ENCODE results near the gene ULBP3. TPM values are rescaled to one million over a fixed set of nuclear protein-coding genes. Genes with fewer than 3 reads are reported as not detected.
"Not testable (repeated sequence)": the region's sequence is repeated elsewhere in the genome, so short reads cannot be mapped to it uniquely, and the experiment has no call there.

The ULBP3 gene
- total RNA-seq, 2 experiments from 2014 or later: 0.44 TPM; not detected in 1

DNA sequence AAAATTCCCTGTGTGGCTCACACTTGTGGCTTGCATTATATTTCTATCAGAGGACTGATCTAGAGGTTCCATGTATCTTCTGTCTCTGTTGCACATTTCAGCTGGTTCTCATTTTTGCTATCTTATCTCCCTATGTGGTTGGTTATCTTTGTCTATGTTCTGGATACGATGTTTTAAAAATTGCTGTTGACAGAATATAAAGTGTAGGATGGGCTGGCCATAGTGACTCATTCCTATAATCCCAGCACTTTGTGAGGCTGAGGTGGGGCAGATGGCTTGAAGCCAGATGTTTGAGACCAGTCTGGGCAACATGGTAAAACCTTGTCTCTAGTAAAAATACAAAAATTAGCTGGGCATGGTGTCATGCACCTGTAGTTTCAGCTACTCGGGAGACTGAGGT lies 9.9 kb upstream of the ULBP3 start:
- peaks cover 25% of the 10 kb centered on the region for H3K4me1 Mint-ChIP-seq (ENCODE audit: low read depth)
- Histone ChIP-seq H3K36me3 (ENCODE audit: insufficient read depth, low read length) (no peaks in the 10 kb centered on the region), H3K4me3 (ENCODE audit: low read length) (no peak overlapping the region), H3K27ac (ENCODE audit: low read depth in 1 of 2, low read length in 2 of 2) (no peak overlapping the region), H3K9me3 (ENCODE audit: control insufficient read depth in 1 of 2, insufficient read depth in 1 of 2, low read length in 2 of 2) (no peaks in the 10 kb centered on the region), H3K4me1 (ENCODE audit: insufficient read depth, low read length) (peaks cover 13% of the 10 kb centered on the region), H3K27me3 (ENCODE audit: control insufficient read depth in 1 of 2, insufficient read depth in 2 of 2, low read length in 2 of 2) (no peaks in the 10 kb centered on the region)
- H3K9me3 Mint-ChIP-seq: no peaks in the 10 kb centered on the region
- no peaks in the 10 kb centered on the region for H3K36me3 Mint-ChIP-seq (ENCODE audit: low read depth)
- H3K4me3 Mint-ChIP-seq: no peak overlapping the region
- peaks cover 36% of the 10 kb centered on the region for H3K27me3 Mint-ChIP-seq
- ChIA-PET CTCF (interaction anchor here (2.6 kb wide), 1 partner anchor 736 kb away, joined by 11 read pairs; no protein-coding TSS in a partner anchor), POLR2A (interaction anchor here (1.6 kb wide), 1 partner anchor 23 kb away, joined by 3 read pairs; no protein-coding TSS in a partner anchor)
- H3K27ac Mint-ChIP-seq: no peak overlapping the region
- no peak for DNase-seq
- intact Hi-C loops (cut with DNase I, micrococcal nuclease): no loop called here
- TF ChIP-seq, protein P1, sequence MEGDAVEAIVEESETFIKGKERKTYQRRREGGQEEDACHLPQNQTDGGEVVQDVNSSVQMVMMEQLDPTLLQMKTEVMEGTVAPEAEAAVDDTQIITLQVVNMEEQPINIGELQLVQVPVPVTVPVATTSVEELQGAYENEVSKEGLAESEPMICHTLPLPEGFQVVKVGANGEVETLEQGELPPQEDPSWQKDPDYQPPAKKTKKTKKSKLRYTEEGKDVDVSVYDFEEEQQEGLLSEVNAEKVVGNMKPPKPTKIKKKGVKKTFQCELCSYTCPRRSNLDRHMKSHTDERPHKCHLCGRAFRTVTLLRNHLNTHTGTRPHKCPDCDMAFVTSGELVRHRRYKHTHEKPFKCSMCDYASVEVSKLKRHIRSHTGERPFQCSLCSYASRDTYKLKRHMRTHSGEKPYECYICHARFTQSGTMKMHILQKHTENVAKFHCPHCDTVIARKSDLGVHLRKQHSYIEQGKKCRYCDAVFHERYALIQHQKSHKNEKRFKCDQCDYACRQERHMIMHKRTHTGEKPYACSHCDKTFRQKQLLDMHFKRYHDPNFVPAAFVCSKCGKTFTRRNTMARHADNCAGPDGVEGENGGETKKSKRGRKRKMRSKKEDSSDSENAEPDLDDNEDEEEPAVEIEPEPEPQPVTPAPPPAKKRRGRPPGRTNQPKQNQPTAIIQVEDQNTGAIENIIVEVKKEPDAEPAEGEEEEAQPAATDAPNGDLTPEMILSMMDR (IDR thresholded peaks at IDR 0.05): no peak
- ATAC-seq (ENCODE audit: poor library complexity): no peak

DNA sequence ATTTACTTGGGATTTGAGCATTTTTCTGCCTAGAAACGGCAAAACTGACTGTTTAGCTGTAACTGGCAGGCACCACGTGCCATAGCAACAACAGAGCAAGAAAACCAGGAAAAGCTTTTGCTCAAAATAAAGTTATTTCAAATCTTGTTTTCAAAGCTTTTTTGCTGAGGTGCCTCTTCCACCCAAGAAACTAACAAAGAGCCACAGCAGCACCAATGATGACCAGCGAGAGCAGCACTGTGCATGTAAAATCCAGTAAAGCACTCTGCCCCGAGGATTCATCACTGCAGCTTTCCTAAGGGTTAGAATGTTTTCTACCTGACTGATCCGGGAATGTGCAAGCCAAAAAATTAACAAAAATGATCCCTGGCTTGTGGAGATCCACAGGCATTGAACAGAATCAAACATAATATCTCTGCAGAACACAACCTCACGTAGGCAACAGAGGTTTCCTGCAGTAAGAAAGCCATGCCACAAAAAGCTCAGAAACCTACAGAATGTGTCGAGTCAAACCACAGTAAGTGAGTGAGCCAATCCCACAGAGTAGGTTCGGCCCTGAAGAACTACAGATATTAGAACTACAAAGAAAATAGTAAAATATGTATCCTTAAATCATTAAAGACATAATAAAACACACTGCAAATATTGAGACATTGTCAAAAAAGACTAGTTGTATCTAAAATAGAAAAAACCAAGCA lies 7.4 kb upstream of the ULBP3 start:
- no peaks in the 10 kb centered on the region for H3K9me3 Mint-ChIP-seq
- ATAC-seq (ENCODE audit: poor library complexity): no peak
- peaks cover 25% of the 10 kb centered on the region for H3K4me1 Mint-ChIP-seq (ENCODE audit: low read depth)
- Histone ChIP-seq H3K4me3 (ENCODE audit: low read length) (no peak overlapping the region), H3K27ac (ENCODE audit: low read depth in 1 of 2, low read length in 2 of 2) (no peak overlapping the region), H3K9me3 (ENCODE audit: control insufficient read depth in 1 of 2, insufficient read depth in 1 of 2, low read length in 2 of 2) (no peaks in the 10 kb centered on the region), H3K4me1 (ENCODE audit: insufficient read depth, low read length) (peaks cover 21% of the 10 kb centered on the region), H3K27me3 (ENCODE audit: control insufficient read depth in 1 of 2, insufficient read depth in 2 of 2, low read length in 2 of 2) (no peaks in the 10 kb centered on the region), H3K36me3 (ENCODE audit: insufficient read depth, low read length) (no peaks in the 10 kb centered on the region)
- no peak overlapping the region for H3K4me3 Mint-ChIP-seq
- CTCF ChIA-PET: interaction anchor here (1.5 kb wide), 1 partner anchor 319 kb away, joined by 3 read pairs; no protein-coding TSS in a partner anchor
- DNase-seq: peak in 1 of 14 experiments; percentile 5
- intact Hi-C loops (cut with DNase I, micrococcal nuclease): no loop called here
- H3K27me3 Mint-ChIP-seq: peaks cover 36% of the 10 kb centered on the region
- no peaks in the 10 kb centered on the region for H3K36me3 Mint-ChIP-seq (ENCODE audit: low read depth)
- no peak overlapping the region for H3K27ac Mint-ChIP-seq
- POLR2A ChIA-PET: no interaction called here
- TF ChIP-seq, protein P1 (IDR thresholded peaks at IDR 0.05): no peak

DNA sequence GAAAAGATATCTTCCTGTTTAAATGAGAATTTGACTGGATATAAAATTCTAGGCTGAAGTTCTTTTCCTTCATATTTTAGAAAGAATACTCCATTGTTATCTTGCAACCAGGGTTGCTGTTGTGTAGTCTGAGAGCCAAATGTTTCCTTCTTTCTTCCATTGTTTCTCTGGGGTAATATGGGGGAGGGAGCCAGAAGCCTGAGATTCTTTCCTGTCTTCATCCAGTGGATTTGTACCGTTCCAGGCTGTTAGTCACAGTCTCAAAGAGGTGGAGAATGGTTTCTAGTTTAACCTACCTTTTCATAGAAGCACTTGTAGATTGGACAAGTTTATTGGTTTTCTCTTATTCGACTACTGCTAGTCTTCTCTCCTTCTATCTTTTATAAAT lies 6.1 kb upstream of the ULBP3 start:
- peaks cover 21% of the 10 kb centered on the region for H3K4me1 ChIP-seq (ENCODE audit: insufficient read depth, low read length)
- H3K4me3 ChIP-seq (ENCODE audit: low read length): no peak overlapping the region
- ChIA-PET CTCF (no interaction called here), POLR2A (no interaction called here)
- no peaks in the 10 kb centered on the region for H3K9me3 Mint-ChIP-seq
- peaks cover 34% of the 10 kb centered on the region for H3K27me3 Mint-ChIP-seq
- no peak overlapping the region for H3K4me3 Mint-ChIP-seq
- TF ChIP-seq, protein P1 (IDR thresholded peaks at IDR 0.05): no peak
- intact Hi-C loops (cut with DNase I, micrococcal nuclease): no loop called here
- no peak for DNase-seq
- no peaks in the 10 kb centered on the region for H3K9me3 ChIP-seq (ENCODE audit: control insufficient read depth in 1 of 2, insufficient read depth in 1 of 2, low read length in 2 of 2)
- H3K36me3 Mint-ChIP-seq (ENCODE audit: low read depth): no peaks in the 10 kb centered on the region
- no peaks in the 10 kb centered on the region for H3K36me3 ChIP-seq (ENCODE audit: insufficient read depth, low read length)
- H3K4me1 Mint-ChIP-seq (ENCODE audit: low read depth): peaks cover 29% of the 10 kb centered on the region
- ATAC-seq (ENCODE audit: poor library complexity): no peak
- no peak overlapping the region for H3K27ac ChIP-seq (ENCODE audit: low read depth in 1 of 2, low read length in 2 of 2)
- no peaks in the 10 kb centered on the region for H3K27me3 ChIP-seq (ENCODE audit: control insufficient read depth in 1 of 2, insufficient read depth in 2 of 2, low read length in 2 of 2)
- H3K27ac Mint-ChIP-seq: no peak overlapping the region

DNA sequence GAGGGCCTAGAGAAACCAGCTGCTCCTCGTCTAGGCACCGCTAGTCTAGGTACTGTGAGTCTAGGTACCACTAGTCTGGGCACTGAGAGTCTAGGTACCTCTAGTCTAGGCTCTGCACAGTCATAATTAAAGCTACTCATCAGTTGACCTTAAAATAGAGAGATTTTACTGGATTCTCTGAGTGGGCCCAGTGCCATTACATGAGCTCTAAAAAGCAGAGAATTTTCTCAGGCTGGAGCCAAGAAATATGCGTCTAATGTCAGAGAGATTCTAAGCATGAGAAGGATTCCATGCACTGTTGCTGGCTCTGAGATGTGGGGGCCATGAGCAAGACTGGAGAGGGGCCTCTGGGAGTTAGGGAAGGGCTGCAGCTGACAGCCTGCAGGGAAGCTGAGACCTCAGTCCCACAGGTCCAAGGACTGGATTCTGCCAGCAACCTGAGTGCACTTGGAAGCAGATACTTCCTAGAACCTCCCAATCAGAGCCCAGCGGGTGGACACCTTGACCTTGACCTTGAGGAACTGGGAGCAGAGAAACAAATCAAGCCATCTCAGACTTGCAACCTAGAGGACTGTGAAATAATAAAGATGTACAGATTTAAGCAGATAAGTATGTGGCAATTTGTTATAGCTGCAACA lies 5.6 kb upstream of the ULBP3 start:
- H3K36me3 ChIP-seq (ENCODE audit: insufficient read depth, low read length); ATAC-seq (ENCODE audit: poor library complexity); H3K4me3 Mint-ChIP-seq; POLR2A ChIA-PET; H3K27me3 ChIP-seq (ENCODE audit: control insufficient read depth in 1 of 2, insufficient read depth in 2 of 2, low read length in 2 of 2); H3K9me3 ChIP-seq (ENCODE audit: control insufficient read depth in 1 of 2, insufficient read depth in 1 of 2, low read length in 2 of 2); CTCF ChIA-PET; H3K9me3 Mint-ChIP-seq; intact Hi-C loops (cut with DNase I, micrococcal nuclease); H3K27ac Mint-ChIP-seq; DNase-seq; H3K27ac ChIP-seq (ENCODE audit: low read depth in 1 of 2, low read length in 2 of 2); H3K36me3 Mint-ChIP-seq (ENCODE audit: low read depth); H3K4me3 ChIP-seq (ENCODE audit: low read length): not testable (repeated sequence)
- peaks cover 22% of the 10 kb centered on the region for H3K4me1 ChIP-seq (ENCODE audit: insufficient read depth, low read length)
- Mint-ChIP-seq H3K4me1 (ENCODE audit: low read depth) (peaks cover 29% of the 10 kb centered on the region), H3K27me3 (peaks cover 30% of the 10 kb centered on the region)
